DOHH2 (cell line): ENCODE measurements around the gene KRT12.

Experiments
- H3F3A ChIP-seq: fragments of 200-600 bp; sonication (generic), shearing (Covaris generic); 2 replicates; pipeline ENCODE4 v1.6.0; 2016; ENCODE audit warnings: antibody characterized with exemption, mild to moderate bottlenecking; ENCODE audit not compliant: control insufficient read depth, insufficient read depth
- H3K27ac ChIP-seq: fragments of 200-600 bp; sonication (generic); 2 replicates; pipeline ENCODE4 v1.5.1; 2014; ENCODE audit warnings: low read depth, mild to moderate bottlenecking, low read length, moderate library complexity
- H3K27me3 ChIP-seq: fragments of 200-600 bp; sonication (generic); 2 replicates; pipeline ENCODE4 v1.6.1; 2014; ENCODE audit warnings: mild to moderate bottlenecking, low read length, mixed read lengths; ENCODE audit not compliant: control insufficient read depth
- H3K36me3 ChIP-seq: fragments of 200-600 bp; sonication (generic); 2 replicates; pipeline ENCODE4 v1.6.1; 2014; ENCODE audit warnings: mild to moderate bottlenecking, low read length, moderate library complexity, mixed read lengths; ENCODE audit not compliant: control insufficient read depth
- H3K4me1 ChIP-seq: fragments of 200-600 bp; sonication (generic); 2 replicates; pipeline ENCODE4 v1.6.1; 2014; ENCODE audit warnings: mild to moderate bottlenecking, low read length, mixed read lengths; ENCODE audit not compliant: control insufficient read depth
- H3K4me2 ChIP-seq: fragments of 200-600 bp; sonication (generic); 2 replicates; pipeline ENCODE4 v1.6.0; 2014; ENCODE audit warnings: mild to moderate bottlenecking, low read length, moderate library complexity
- H3K4me3 ChIP-seq: fragments of 200-600 bp; sonication (generic); 2 replicates; pipeline ENCODE4 v1.5.1; 2014; ENCODE audit warnings: mild to moderate bottlenecking, low read length, mixed read lengths
- H3K79me2 ChIP-seq: fragments of 200-600 bp; sonication (generic); 2 replicates; pipeline ENCODE4 v1.6.1; 2014; ENCODE audit warnings: mild to moderate bottlenecking, low read length, mixed read lengths; ENCODE audit not compliant: control insufficient read depth
- H3K9me2 ChIP-seq: fragments of 200-600 bp; sonication (generic); replicated peaks from 2 replicates; pipeline ENCODE4 v1.6.1; 2014; ENCODE audit warnings: mild to moderate bottlenecking, low read length, mixed read lengths; ENCODE audit not compliant: control insufficient read depth
- H3K9me3 ChIP-seq: fragments of 200-600 bp; sonication (generic); 2 replicates; pipeline ENCODE4 v1.6.1; 2014; ENCODE audit warnings: antibody characterized with exemption, low read length, mixed read lengths; ENCODE audit not compliant: control insufficient read depth, insufficient read depth
- H4K20me1 ChIP-seq: fragments of 200-600 bp; sonication (generic); 2 replicates; pipeline ENCODE4 v1.6.0; 2014; ENCODE audit warnings: low read depth, mild to moderate bottlenecking, antibody characterized with exemption, low read length, moderate library complexity; ENCODE audit not compliant: control insufficient read depth, insufficient read depth
- CTCF ChIP-seq: fragments of 200-600 bp; sonication (generic); IDR thresholded peaks from one replicate; pipeline ENCODE4 v1.5.1; 2014; ENCODE audit warnings: antibody characterized with exemption, mild to moderate bottlenecking, low read depth, low read length; ENCODE audit not compliant: poor library complexity, severe bottlenecking
- EZH2phosphoT487 ChIP-seq: fragments of 200-600 bp; sonication (generic); IDR thresholded peaks from 2 replicates; pipeline ENCODE4 v1.6.1; 2017; ENCODE audit warnings: borderline replicate concordance, mild to moderate bottlenecking, antibody characterized with exemption, low read length, moderate library complexity, mixed read lengths

Gene KRT12

GRCh38 chr17:40825599-40825998 is 41.4 kb downstream of the KRT12 start:
- Histone ChIP-seq H3K4me2 (no peak overlapping the region), H3K4me1 (no peaks in the 10 kb centered on the region), H3K4me3 (no peak overlapping the region), H3K9me3 (no peaks in the 10 kb centered on the region), H4K20me1 (no peaks in the 10 kb centered on the region), H3K36me3 (no peaks in the 10 kb centered on the region), H3K27me3 (no peaks in the 10 kb centered on the region), H3K79me2 (peaks cover 7% of the 10 kb centered on the region; the same call in 1 of the 2 replicates), H3F3A (no peaks in the 10 kb centered on the region), H3K9me2 (no peaks in the 10 kb centered on the region), H3K27ac (no peak overlapping the region)
- no peak for TF ChIP-seq CTCF

- Histone ChIP-seq H3K36me3 (peaks cover 8% of the 10 kb centered on the region), H3K27me3 (no peaks in the 10 kb centered on the region), H3K4me1 (peaks cover 11% of the 10 kb centered on the region), H3F3A (peaks cover 11% of the 10 kb centered on the region), H3K4me3 (no peak overlapping the region), H3K9me3 (no peaks in the 10 kb centered on the region), H3K4me2 (no peak overlapping the region), H4K20me1 (no peaks in the 10 kb centered on the region), H3K27ac (no peak overlapping the region), H3K79me2 (peaks cover 18% of the 10 kb centered on the region), H3K9me2 (no peaks in the 10 kb centered on the region)
- TF ChIP-seq CTCF (no peak), EZH2phosphoT487 (no peak)
Observed at GRCh38 chr17:40824015-40824832, 42.8 kb downstream of the KRT12 start.

GRCh38 chr17:40822132-40822812 is 44.8 kb downstream of the KRT12 start, which contains the start of gene KRT10:
Gene KRT10 (minus strand): TSS chr17:40822614. CDS start chr17:40822585, 29 bp downstream.
- H4K20me1 ChIP-seq = no peaks in the 10 kb centered on the region
- no peaks in the 10 kb centered on the region for H3K9me2 ChIP-seq
- H3K4me1 ChIP-seq = peaks cover 17% of the 10 kb centered on the region
- H3K27ac ChIP-seq = no peak within 1 kb of the TSS
- TF ChIP-seq CTCF = no peak
- TF ChIP-seq EZH2phosphoT487 = no peak
- no peaks in the 10 kb centered on the region for H3K27me3 ChIP-seq
- no peak within 1 kb of the TSS for H3K4me3 ChIP-seq
- H3K79me2 ChIP-seq = peaks cover 30% of the 10 kb centered on the region
- H3F3A ChIP-seq = peaks cover 25% of the 10 kb centered on the region
- H3K9me3 ChIP-seq = no peaks in the 10 kb centered on the region
- peaks cover 22% of the 10 kb centered on the region for H3K36me3 ChIP-seq
- H3K4me2 ChIP-seq = no peak within 1 kb of the TSS
